SK-N-MC (cell line): Measurements from ENCODE around the gene MROH7.

Source experiments
- EZH2 ChIP-seq: fragments of 200-600 bp; sonication (generic); IDR thresholded peaks from one replicate; pipeline ENCODE4 v1.6.1; 2017; ENCODE audit warnings: antibody characterized with exemption
- FOXP2 ChIP-seq: optimal IDR thresholded peaks from 2 replicates; pipeline ENCODE3; 2011; ENCODE audit warnings: mild to moderate bottlenecking, moderate library complexity; ENCODE audit not compliant: insufficient read depth; ENCODE audit errors: extremely low read length, control extremely low read depth
- POLR2AphosphoS5 ChIP-seq: IDR thresholded peaks from 2 replicates; pipeline ENCODE4 v1.6.1; 2012; ENCODE audit warnings: mild to moderate bottlenecking, low read depth, low read length, borderline replicate concordance

DNA sequence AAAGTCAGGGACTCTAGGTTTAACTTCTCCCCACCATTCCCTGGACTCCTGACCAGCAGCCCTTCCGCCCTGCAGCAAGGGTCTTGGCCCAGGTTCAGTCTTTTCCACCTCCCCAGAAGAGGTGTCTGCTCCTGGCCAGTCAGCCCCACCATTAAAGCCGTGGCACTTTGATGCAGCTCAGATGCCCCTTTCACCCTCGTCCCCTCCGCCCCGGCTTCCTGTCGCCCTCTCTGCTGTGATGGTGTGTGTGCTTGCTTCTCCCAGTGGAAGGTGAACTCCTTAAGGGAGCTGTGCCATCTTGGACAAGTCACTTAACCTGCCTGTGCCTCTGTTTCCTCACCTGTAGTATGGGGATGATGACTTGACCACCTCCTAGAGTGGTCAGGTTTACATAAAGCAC, 56.3 kb downstream of the MROH7 start:
- TF ChIP-seq POLR2AphosphoS5, result no peak
- no peak for TF ChIP-seq EZH2
- TF ChIP-seq FOXP2, result no peak
